ENCODE results near the gene NDE1. TPM values are rescaled to one million over a fixed set of nuclear protein-coding genes. Genes with fewer than 3 reads are reported as not detected.

Gene NDE1
- total RNA-seq, 1 experiment from 2014 or later = 162 TPM

GRCh38 chr16:15703029-15703736 lies 53.1 kb downstream of the NDE1 start:
- Mint-ChIP-seq H3K36me3 (ENCODE audit: insufficient read depth, unreplicated experiment) (peaks cover 72% of the 10 kb centered on the region), H3K4me3 (ENCODE audit: unreplicated experiment) (no peak overlapping the region), H3K9me3 (ENCODE audit: unreplicated experiment) (no peaks in the 10 kb centered on the region)

GRCh38 chr16:15704545-15704987 lies 54.5 kb downstream of the NDE1 start:
- H3K36me3 Mint-ChIP-seq (ENCODE audit: insufficient read depth, unreplicated experiment) = peaks cover 63% of the 10 kb centered on the region
- peak; percentile 62 for TF ChIP-seq CTCF (IDR thresholded peaks at IDR 0.05; ENCODE audit: unreplicated experiment)
- DNase-seq (ENCODE audit: unreplicated experiment) = peak; percentile 73
- H3K27me3 Mint-ChIP-seq (ENCODE audit: insufficient read depth, unreplicated experiment) = no peaks in the 10 kb centered on the region
- H3K9me3 Mint-ChIP-seq (ENCODE audit: unreplicated experiment) = no peaks in the 10 kb centered on the region
- H3K4me3 Mint-ChIP-seq (ENCODE audit: unreplicated experiment) = no peak overlapping the region
- H3K4me1 Mint-ChIP-seq (ENCODE audit: insufficient read depth, unreplicated experiment) = no peaks in the 10 kb centered on the region
- no peak overlapping the region for H3K27ac Mint-ChIP-seq (ENCODE audit: low read depth, unreplicated experiment)
- CTCF ChIA-PET = interaction anchor here (0.7 to 3.5 kb wide), 19 partner anchors 9 to 198 kb away, joined by 3 to 32 read pairs (median 5); no protein-coding TSS in a partner anchor
- no TSS peak for BruUV-seq (replicated peaks)
- intact Hi-C loops (cut with micrococcal nuclease) = loop anchor here (1.0 to 2.0 kb wide), 3 partner anchors 54 to 277 kb away; partner anchors contain the start of gene NDE1
- POLR2A ChIA-PET = interaction anchor here (0.6 to 3.0 kb wide), 4 partner anchors 9 to 62 kb away, joined by 3 to 19 read pairs (median 3); partner anchors contain the start of gene MARF1

More at GRCh38 chr16:15703029-15703736, 53.1 kb downstream of the NDE1 start:
- H3K4me1 Mint-ChIP-seq (ENCODE audit: insufficient read depth, unreplicated experiment) = no peaks in the 10 kb centered on the region
- ChIA-PET POLR2A (interaction anchor here (0.9 to 3.0 kb wide), 3 partner anchors 21 to 61 kb away, joined by 3 to 19 read pairs (median 4); partner anchors contain the start of gene MARF1), CTCF (interaction anchor here (0.6 to 3.5 kb wide), 12 partner anchors 8 to 470 kb away, joined by 3 to 32 read pairs (median 4); partner anchors contain the start of gene MARF1)
- no TSS peak for BruUV-seq (replicated peaks)
- no peak overlapping the region for H3K27ac Mint-ChIP-seq (ENCODE audit: low read depth, unreplicated experiment)
- H3K27me3 Mint-ChIP-seq (ENCODE audit: insufficient read depth, unreplicated experiment) = no peaks in the 10 kb centered on the region
- TF ChIP-seq CTCF (IDR thresholded peaks at IDR 0.05; ENCODE audit: unreplicated experiment) = no peak
- intact Hi-C loops (cut with micrococcal nuclease) = no loop called here
- DNase-seq (ENCODE audit: unreplicated experiment) = no peak

GRCh38 chr16:15705064-15705565 lies 55.1 kb downstream of the NDE1 start:
- TF ChIP-seq CTCF (IDR thresholded peaks at IDR 0.05; ENCODE audit: unreplicated experiment) = no peak
- no TSS peak for BruUV-seq (replicated peaks)
- H3K27me3 Mint-ChIP-seq (ENCODE audit: insufficient read depth, unreplicated experiment) = no peaks in the 10 kb centered on the region
- CTCF ChIA-PET = interaction anchor here (1.0 to 3.5 kb wide), 13 partner anchors 9 to 198 kb away, joined by 3 to 32 read pairs (median 5); no protein-coding TSS in a partner anchor
- peaks cover 57% of the 10 kb centered on the region for H3K36me3 Mint-ChIP-seq (ENCODE audit: insufficient read depth, unreplicated experiment)
- POLR2A ChIA-PET = interaction anchor here (0.6 to 3.0 kb wide), 3 partner anchors 9 to 63 kb away, joined by 3 to 19 read pairs (median 3); partner anchors contain the start of gene MARF1
- no peak for DNase-seq (ENCODE audit: unreplicated experiment)
- no peak overlapping the region for H3K27ac Mint-ChIP-seq (ENCODE audit: low read depth, unreplicated experiment)
- no peaks in the 10 kb centered on the region for H3K4me1 Mint-ChIP-seq (ENCODE audit: insufficient read depth, unreplicated experiment)
- intact Hi-C loops (cut with micrococcal nuclease) = loop anchor here (2.0 kb wide), 1 partner anchor 54 kb away; the partner anchor contains the start of gene NDE1
- no peak overlapping the region for H3K4me3 Mint-ChIP-seq (ENCODE audit: unreplicated experiment)
- no peaks in the 10 kb centered on the region for H3K9me3 Mint-ChIP-seq (ENCODE audit: unreplicated experiment)

GRCh38 chr16:15707332-15707731 lies 57.3 kb downstream of the NDE1 start:
- Mint-ChIP-seq H3K9me3 (ENCODE audit: unreplicated experiment) (no peaks in the 10 kb centered on the region), H3K4me3 (ENCODE audit: unreplicated experiment) (no peak overlapping the region), H3K4me1 (ENCODE audit: insufficient read depth, unreplicated experiment) (no peaks in the 10 kb centered on the region), H3K36me3 (ENCODE audit: insufficient read depth, unreplicated experiment) (peaks cover 40% of the 10 kb centered on the region), H3K27ac (ENCODE audit: low read depth, unreplicated experiment) (no peak overlapping the region), H3K27me3 (ENCODE audit: insufficient read depth, unreplicated experiment) (no peaks in the 10 kb centered on the region)
- BruUV-seq (replicated peaks) = no TSS peak
- no peak for TF ChIP-seq CTCF (IDR thresholded peaks at IDR 0.05; ENCODE audit: unreplicated experiment)
- no peak for DNase-seq (ENCODE audit: unreplicated experiment)
- CTCF ChIA-PET = no interaction called here
- intact Hi-C loops (cut with micrococcal nuclease) = no loop called here
- POLR2A ChIA-PET = interaction anchor here (1.0 to 1.7 kb wide), 3 partner anchors 20 to 65 kb away, joined by 3 to 4 read pairs (median 4); partner anchors contain the start of gene MARF1

Measured in MCF 10A (cell line).